GM21576 (cell line): ENCODE data around the gene MAGEA2.
"Not testable (repeated sequence)": the region's sequence is repeated elsewhere in the genome, so short reads cannot be mapped to it uniquely, and the experiment has no call there.

Experiments
- ATAC-seq: cut with Tn5 transposase; IDR thresholded peaks from one replicate; pipeline ENCODE4 v1.9.1; 2021; ENCODE audit warnings: mild to moderate bottlenecking, moderate library complexity; ENCODE audit not compliant: unreplicated experiment

Gene MAGEA2, protein sequence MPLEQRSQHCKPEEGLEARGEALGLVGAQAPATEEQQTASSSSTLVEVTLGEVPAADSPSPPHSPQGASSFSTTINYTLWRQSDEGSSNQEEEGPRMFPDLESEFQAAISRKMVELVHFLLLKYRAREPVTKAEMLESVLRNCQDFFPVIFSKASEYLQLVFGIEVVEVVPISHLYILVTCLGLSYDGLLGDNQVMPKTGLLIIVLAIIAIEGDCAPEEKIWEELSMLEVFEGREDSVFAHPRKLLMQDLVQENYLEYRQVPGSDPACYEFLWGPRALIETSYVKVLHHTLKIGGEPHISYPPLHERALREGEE

DNA sequence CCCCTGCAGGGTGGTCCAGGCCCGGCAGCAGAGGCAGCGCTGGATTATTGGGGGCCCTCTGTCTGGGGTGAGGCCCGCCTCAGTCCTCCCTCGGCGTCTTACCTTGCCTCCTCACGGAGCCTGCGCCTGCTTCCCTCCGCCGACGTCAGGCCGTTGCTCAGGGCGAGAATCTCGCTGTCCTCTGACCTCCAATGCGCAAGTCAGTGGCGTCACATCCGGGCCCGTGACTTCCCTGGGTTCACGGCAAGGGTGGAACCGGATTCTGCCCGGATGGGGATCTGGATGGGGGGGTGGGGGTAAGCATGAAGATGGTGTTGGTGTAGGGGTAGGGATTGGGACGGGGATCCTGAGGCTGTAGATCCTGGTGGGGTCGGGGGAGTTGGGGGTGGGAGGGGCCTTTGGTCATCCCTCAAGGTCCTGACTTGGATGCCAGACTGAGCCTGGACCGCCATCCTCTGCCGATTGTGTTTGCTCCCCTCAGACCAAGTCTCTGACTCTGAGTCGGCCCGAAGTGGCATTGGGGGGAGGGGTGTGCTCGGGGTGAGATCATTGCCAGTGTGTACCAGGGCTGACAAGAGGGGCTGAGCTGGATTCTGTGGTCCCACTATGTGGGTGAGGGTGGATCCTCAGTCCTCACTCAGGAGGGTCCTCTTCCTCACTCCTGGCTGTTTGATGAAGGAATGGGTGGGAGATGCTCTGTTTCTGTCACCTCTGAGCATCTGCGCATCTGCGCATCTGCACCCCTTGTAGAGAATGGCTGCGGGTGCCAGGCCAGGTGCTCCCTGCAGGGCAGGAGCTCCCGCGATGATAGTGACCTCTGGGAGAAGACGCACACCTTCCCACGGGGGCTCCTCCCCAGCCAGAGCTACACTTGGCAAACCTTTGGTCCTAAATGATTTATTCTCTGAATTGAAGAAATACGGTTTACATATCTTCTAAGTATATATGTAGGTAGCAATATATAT, at the start of gene MAGEA2:
Gene MAGEA2 (minus strand): TSS at position 157 of the 965 bp plus-strand sequence. CDS start 2,479 bp downstream, outside the sequence.
- not testable (repeated sequence) for ATAC-seq

DNA sequence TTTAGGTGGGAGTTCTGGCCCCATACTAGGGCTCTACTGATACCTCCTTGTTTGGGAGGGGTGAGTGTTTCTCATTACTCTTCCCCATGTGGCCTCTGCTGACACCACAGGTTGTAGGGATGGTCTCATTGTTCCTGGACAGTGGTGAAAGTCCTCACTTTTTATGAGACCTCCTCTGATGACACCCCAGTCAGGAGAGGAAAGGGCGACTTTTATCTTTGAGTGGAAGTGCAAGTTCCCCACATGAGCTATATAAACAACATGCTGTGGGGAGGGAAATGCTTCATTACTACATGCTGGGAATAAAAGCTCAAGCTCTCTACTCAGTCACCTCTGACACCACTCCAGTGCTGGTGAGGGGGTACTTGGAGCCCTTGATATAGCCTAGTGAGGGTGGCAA, 45.3 kb upstream of the MAGEA2 start:
- no peak for ATAC-seq

DNA sequence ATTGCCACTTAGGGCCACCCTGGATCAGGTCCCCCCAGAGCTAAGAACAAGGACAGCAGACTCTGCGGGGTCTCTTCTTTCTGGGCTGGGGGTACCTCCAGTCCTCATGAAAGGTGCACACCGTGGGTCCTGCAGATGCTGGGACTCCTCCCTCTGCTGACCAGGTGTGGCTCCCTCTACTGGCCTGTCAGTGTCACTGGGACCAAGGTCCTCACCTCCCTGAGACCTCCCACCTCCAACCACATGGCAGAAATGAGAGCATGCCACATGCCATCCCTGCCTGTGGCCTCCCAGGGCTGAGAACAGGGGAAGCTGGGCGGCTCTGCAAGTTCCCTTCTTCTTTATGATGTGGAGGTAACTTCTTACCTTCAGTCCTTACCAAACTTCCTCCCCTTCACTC, 33.4 kb upstream of the MAGEA2 start:
- peak; percentile 89 for ATAC-seq

DNA sequence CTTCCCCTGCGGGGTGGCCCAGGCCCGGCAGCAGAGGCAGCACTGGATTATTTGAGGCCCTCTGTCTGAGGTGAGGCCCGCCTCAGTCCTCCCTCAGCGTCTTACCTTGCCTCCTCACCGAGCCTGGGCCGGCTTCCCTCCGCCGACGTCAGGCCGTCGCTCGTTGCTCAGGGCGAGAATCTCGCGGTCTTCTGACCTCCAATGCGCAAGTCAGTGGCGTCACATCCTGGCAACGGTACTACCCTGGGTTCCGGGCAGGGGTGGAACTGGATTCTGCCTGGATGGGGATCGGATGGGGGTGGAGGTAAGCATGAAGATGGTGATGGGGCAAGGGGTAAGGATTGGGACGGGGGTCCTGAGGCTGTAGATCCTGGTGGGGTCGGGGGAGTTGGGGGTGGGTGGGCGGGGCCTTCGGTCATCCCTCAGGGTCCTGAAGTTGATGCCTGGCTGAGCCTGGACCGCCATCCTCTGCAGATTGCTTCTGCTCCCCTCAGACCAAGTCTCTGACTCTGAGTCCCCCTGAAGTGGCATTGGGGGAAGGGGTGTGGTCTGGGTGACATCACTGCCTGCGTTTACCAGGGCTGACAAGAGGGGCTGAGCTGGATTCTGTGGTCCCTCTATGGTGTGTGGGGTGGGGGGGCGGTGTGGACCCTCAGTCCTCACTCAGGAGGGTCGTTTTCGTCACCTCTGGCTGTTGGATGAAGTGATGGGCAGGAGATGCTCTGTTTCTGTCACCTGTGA, 16.1 kb upstream of the MAGEA2 start, which contains the start of gene MAGEA6:
Gene MAGEA6 (minus strand): TSS at position 141 of the 741 bp plus-strand sequence. CDS start 2,039 bp downstream, outside the sequence.
- not testable (repeated sequence) for ATAC-seq

DNA sequence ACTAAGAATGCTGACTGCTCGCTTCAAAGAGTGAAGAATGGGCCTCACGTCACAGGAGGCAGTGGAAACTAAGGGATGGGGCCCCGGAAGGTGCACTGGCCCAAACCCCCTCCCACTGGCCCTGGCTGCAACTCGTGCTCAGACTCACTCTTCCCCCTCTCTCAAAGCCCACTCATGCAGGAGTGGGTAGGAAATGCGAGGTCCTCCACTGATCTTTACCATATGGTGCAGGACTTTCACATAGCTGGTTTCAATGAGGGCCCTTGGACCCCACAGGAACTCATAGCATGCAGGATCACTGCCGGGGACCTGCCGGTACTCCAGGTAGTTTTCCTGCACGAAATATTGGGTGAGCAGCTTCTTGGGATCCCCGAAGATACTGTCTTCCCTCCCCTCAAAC, 12.9 kb upstream of the MAGEA2 start:
- not testable (repeated sequence) for ATAC-seq

DNA sequence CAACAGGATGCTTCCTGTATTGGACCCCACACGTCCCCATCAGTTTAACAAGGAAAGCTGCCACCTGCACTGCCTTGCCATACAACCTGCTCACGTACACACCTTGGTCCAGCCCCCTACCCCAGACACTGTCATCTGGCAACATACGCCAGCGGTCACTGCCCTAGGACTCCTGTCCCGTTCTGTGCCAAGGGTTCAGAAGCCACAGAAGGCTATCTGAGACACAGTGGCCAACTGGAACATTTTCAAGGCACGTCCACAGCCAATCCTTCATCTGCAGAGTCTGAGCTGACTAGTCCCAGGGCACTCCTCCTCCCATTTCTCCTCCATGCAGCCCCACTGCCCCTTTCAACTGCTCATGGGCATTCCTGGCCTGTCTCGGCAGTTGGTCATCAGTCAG, 7.9 kb upstream of the MAGEA2 start:
- not testable (repeated sequence) for ATAC-seq

DNA sequence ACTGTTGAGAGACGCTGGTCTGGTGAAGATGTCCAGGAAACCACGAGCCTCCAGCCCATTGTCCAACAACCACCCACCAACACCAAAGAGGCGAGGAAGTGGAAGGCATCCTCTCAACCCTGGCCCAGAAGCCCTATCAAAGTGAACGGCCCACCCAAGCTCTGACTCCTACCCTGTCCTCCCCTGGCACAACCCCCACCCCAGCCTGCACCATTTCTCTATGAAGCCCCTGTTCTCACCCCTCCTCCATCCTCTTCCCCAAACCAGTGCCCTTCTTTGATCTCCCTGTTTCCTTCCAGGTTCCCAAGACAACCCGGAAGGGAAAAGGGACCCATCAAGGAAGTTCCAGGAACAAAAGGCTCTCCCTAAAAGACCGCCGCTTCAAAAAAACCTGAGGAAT, 5.9 kb upstream of the MAGEA2 start:
- not testable (repeated sequence) for ATAC-seq

DNA sequence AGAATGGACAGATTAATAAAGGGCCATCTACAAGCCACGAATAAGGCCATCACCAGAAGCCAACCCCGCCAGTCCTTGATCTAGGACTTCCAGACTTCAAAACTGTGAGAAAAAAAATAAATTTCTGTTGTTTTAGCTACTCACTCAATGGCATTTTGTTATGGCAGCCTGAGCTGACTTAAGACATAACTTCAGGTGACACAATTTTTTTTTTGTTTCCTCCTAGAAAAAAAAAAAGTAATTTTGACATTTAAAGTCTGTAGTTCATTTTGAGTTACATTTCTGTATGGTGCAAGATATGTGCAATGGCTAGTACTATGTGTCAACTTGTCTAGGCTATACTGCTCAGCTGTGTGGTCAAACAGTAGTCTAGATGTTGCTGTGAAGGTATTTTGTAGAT, 5.3 kb upstream of the MAGEA2 start, which contains the start of gene CSAG3:
Gene CSAG3 (plus strand): TSS at position 301 of the 400 bp plus-strand sequence.
- ATAC-seq, result not testable (repeated sequence)

DNA sequence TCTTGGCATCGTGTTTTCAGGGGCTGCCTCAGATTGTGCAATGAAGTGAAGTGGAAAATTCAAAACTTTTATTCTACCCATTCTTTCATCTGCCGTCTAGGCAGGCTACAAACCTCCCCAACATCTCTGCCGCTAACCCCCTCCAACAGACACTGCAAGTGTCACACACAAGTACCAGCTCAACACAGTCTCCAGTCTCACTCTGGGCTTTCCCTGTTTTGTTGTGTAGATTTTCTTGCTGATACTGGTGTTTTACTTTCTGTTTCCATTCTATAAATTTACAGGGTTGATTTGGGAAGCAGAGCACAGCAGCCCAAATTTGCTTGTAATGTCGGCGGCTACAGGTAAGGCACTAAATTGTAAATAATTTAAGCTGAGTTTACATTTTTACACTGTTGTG, 1.2 kb upstream of the MAGEA2 start:
- ATAC-seq, result not testable (repeated sequence)

DNA sequence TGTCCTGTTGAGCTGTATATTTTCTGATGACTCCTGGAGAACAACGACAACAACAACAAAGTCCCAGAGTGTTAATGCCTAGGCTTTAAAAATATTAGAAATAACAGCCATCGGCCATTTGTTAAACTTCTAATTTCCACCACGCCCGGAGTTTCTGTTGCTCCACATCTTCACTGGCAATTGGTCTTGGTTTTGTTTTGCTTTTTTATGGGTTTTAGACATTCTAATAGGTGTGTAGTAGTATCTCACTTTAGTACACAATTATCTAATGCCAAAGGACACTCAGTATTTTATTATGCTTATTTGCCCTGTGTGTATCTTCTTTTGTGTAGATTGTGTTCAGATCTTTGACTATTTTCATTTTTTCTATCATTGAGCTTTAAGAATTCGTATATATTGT, 15.1 kb downstream of the MAGEA2 start:
- ATAC-seq, result no peak

DNA sequence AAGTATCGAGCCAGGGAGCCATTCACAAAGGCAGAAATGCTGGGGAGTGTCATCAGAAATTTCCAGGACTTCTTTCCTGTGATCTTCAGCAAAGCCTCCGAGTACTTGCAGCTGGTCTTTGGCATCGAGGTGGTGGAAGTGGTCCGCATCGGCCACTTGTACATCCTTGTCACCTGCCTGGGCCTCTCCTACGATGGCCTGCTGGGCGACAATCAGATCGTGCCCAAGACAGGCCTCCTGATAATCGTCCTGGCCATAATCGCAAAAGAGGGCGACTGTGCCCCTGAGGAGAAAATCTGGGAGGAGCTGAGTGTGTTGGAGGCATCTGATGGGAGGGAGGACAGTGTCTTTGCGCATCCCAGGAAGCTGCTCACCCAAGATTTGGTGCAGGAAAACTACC, 17.1 kb downstream of the MAGEA2 start:
- not testable (repeated sequence) for ATAC-seq

DNA sequence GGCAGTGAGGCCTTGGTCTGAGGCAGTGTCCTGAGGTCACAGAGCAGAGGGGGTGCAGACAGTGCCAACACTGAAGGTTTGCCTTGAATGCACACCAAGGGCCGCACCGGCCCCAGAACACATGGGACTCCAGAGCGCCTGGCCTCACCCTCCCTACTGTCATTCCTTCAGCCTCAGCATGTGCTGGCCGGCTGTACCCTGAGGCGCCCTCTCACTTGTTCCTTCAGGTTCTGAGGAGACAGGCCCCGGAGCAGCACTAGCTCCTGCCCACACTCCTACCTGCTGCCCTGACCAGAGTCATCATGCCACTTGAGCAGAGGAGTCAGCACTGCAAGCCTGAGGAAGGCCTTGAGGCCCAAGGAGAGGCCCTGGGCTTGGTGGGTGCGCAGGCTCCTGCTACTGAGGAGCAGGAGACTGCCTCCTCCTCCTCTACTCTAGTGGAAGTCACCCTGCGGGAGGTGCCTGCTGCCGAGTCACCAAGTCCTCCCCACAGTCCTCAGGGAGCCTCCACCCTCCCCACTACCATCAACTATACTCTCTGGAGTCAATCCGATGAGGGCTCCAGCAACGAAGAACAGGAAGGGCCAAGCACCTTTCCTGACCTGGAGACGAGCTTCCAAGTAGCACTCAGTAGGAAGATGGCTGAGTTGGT, 17.7 kb downstream of the MAGEA2 start:
- no peak for ATAC-seq

DNA sequence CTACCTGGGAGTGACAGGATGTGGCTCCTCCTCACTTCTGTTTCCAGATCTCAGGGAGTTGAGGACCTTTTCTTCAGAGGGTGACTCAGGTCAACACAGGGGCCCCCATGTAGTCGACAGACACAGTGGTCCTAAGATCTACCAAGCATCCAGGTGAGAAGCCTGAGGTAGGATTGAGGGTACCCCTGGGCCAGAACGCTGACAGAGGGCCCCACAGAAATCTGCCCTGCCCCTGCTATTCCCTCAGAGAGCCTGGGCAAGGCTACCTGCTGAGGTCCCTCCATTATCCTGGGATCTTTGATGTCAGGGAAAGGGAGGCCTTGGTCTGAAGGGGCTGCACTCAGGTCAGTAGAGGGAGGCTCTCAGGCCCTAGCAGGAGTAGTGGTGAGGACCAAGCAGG, 18.5 kb downstream of the MAGEA2 start:
- ATAC-seq, result no peak

DNA sequence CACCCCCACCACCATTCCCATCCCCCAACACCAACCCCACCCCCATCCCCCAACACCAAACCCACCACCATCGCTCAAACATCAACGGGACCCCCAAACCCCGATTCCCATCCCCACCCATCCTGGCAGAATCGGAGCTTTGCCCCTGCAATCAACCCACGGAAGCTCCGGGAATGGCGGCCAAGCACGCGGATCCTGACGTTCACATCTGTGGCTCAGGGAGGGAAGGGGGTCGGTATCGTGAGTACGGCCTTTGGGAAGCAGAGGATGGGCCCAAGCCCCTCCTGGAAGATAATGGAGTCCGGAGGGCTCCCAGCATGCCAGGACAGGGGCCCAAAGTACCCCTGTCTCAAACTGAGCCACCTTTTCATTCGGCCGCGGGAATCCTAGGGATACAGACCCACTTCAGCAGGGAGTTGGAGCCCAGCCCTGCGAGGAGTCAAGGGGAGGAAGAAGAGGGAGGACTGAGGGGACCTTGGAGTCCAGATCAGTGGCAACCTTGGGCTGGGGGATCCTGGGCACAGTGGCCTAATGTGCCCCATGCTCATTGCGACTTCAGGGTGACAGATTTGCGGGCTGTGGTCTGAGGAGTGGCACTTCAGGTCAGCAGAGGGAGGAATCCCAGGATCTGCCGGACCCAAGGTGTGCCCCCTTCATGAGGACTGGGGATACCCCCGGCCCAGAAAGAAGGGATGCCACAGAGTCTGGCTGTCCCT, 19.3 kb downstream of the MAGEA2 start:
- not testable (repeated sequence) for ATAC-seq

DNA sequence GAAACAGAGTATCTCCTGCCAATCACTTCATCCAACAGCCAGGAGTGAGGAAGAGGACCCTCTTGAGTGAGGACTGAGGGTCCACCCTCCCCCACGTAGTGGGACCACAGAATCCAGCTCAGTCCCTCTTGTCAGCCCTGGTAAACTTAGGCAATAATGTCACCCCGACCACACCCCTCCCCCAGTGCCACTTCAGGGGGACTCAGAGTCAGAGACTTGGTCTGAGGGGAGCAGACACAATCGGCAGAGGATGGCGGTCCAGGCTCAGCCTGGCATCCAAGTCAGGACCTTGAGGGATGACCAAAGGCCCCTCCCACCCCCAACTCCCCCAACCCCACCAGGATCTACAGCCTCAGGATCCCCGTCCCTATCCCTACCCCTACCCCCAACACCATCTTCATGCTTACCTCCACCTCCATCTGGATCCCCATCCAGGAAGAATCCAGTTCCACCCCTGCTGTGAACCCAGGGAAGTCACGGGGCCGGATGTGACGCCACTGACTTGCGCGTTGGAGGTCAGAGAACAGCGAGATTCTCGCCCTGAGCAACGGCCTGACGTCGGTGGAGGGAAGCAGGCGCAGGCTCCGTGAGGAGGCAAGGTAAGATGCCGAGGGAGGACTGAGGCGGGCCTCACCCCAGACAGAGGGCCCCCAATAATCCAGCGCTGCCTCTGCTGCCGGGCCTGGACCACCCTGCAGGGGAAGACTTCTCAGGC, 20.2 kb downstream of the MAGEA2 start, which contains the start of the genes CSAG1 and MAGEA12:
Gene CSAG1 (minus strand): TSS at position 461 of the 715 bp plus-strand sequence. CDS start 1,261 bp downstream, outside the sequence.
Gene MAGEA12 (plus strand): TSS at position 497 of the 715 bp plus-strand sequence. CDS start 2,405 bp downstream, outside the sequence.
- ATAC-seq, result no peak

DNA sequence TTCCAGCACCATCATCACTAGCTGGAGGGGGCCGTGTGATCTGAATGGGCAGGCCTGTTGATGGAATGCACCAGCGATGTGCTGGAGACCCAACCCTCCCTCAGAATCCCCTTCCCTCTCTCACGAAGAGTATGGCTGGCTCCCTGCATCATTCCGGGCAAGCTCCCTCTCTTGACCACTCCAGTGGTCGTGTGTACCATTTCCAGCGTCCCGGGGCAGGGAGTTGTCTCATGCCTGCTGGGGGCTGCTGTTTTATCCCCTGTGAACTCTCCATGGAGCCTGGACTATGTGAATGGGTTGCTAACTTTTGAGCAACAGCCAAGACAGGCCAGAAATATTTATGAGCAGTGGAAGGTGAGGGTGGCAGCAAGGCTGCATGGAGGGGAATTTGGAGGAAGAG, 28.2 kb downstream of the MAGEA2 start:
- ATAC-seq, result no peak

DNA sequence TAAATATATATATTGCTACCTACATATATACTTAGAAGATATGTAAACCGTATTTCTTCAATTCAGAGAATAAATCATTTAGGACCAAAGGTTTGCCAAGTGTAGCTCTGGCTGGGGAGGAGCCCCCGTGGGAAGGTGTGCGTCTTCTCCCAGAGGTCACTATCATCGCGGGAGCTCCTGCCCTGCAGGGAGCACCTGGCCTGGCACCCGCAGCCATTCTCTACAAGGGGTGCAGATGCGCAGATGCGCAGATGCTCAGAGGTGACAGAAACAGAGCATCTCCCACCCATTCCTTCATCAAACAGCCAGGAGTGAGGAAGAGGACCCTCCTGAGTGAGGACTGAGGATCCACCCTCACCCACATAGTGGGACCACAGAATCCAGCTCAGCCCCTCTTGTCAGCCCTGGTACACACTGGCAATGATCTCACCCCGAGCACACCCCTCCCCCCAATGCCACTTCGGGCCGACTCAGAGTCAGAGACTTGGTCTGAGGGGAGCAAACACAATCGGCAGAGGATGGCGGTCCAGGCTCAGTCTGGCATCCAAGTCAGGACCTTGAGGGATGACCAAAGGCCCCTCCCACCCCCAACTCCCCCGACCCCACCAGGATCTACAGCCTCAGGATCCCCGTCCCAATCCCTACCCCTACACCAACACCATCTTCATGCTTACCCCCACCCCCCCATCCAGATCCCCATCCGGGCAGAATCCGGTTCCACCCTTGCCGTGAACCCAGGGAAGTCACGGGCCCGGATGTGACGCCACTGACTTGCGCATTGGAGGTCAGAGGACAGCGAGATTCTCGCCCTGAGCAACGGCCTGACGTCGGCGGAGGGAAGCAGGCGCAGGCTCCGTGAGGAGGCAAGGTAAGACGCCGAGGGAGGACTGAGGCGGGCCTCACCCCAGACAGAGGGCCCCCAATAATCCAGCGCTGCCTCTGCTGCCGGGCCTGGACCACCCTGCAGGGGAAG, 39.5 kb downstream of the MAGEA2 start, which contains the start of gene MAGEA2B:
Gene MAGEA2B (plus strand): TSS at position 814 of the 973 bp plus-strand sequence. CDS start 2,479 bp downstream, outside the sequence.
- not testable (repeated sequence) for ATAC-seq
